ENCODE measurements around the gene APBA2.

DNA sequence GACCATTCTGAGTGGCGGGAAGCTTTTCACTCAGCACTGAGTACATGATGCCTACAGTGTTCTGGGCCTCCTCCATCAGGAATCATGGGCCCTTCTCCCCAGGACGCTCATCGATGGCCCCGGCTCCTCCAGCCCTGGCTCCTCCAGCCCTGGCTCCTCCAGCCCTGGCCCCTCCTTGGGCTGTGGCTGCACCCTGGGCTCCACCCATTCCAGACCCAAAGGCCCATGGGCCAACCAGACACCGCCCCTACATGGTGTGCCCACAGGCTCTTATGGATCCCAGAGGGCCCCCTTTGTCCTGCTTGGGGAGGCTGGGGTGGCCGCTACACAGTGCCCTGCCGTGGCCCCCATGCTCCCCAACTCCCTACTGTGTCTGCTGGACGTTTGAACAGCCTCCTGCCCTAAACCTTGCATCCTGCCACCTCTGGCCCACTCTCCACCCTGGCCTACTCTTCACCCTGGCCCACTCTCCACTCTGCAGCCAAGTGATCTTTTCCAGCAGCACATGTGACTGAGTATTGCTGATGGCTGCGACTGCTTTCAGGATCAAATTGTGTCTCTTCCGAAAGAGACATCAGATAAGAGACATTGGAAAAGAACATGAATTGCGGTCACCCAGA lies 57.9 kb downstream of the APBA2 start:
- TF ChIP-seq, protein P1, sequence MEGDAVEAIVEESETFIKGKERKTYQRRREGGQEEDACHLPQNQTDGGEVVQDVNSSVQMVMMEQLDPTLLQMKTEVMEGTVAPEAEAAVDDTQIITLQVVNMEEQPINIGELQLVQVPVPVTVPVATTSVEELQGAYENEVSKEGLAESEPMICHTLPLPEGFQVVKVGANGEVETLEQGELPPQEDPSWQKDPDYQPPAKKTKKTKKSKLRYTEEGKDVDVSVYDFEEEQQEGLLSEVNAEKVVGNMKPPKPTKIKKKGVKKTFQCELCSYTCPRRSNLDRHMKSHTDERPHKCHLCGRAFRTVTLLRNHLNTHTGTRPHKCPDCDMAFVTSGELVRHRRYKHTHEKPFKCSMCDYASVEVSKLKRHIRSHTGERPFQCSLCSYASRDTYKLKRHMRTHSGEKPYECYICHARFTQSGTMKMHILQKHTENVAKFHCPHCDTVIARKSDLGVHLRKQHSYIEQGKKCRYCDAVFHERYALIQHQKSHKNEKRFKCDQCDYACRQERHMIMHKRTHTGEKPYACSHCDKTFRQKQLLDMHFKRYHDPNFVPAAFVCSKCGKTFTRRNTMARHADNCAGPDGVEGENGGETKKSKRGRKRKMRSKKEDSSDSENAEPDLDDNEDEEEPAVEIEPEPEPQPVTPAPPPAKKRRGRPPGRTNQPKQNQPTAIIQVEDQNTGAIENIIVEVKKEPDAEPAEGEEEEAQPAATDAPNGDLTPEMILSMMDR (IDR thresholded peaks at IDR 0.05 in 2 of 3, conservative IDR thresholded peaks at IDR 0.05 in 1 of 3; ENCODE audit: control insufficient read depth in 2 of 3, extremely low read depth in 1 of 3, insufficient read depth in 1 of 3, low read depth in 3 of 3, low read length in 3 of 3): no peak
- TF ChIP-seq ZNF24 (IDR thresholded peaks at IDR 0.05): no peak
- no peak for TF ChIP-seq SP1 (IDR thresholded peaks at IDR 0.05; ENCODE audit: low read depth, low read length)
- TF ChIP-seq CREB1 (IDR thresholded peaks at IDR 0.05; ENCODE audit: low read depth): no peak
- no peak for TF ChIP-seq POLR2AphosphoS2 (IDR thresholded peaks at IDR 0.05; ENCODE audit: low read depth, low read length)
- no peak for TF ChIP-seq TAF1 (IDR thresholded peaks at IDR 0.05; ENCODE audit: borderline replicate concordance, low read depth, low read length)
